GM18519 (cell line): ENCODE results near the gene RPS6KA4.

Experiments
- ATAC-seq: cut with Tn5 transposase; IDR thresholded peaks from one replicate; pipeline ENCODE4 v1.9.1; 2021; ENCODE audit warnings: mild to moderate bottlenecking, moderate library complexity; ENCODE audit not compliant: unreplicated experiment, low FRiP score

Gene RPS6KA4

GRCh38 chr11:64344787-64345186 is 14.2 kb upstream of the RPS6KA4 start:
- ATAC-seq: no peak

GRCh38 chr11:64347193-64347867 is 11.6 kb upstream of the RPS6KA4 start:
- ATAC-seq: no peak

- ATAC-seq: no peak
Measured at GRCh38 chr11:64348383-64349024, 10.5 kb upstream of the RPS6KA4 start.

DNA sequence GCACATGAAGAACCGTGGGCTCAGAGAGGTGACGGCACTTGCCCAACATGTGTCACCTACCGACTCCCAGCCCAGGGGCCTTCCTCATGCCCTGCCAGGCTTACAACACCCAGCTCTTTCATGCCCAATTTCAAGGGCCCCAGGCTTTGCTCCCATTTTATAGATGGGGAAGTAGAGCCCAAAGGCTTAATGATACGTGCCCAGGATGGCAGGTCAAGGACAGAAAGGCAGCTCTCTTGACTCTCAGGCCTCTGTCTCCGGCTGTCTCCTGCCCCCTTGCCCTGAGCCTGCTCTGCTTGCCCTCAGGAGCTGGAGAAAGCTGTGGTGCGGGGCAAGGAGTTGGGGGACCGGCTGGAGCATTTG is 10.0 kb upstream of the RPS6KA4 start:
- no peak for ATAC-seq

DNA sequence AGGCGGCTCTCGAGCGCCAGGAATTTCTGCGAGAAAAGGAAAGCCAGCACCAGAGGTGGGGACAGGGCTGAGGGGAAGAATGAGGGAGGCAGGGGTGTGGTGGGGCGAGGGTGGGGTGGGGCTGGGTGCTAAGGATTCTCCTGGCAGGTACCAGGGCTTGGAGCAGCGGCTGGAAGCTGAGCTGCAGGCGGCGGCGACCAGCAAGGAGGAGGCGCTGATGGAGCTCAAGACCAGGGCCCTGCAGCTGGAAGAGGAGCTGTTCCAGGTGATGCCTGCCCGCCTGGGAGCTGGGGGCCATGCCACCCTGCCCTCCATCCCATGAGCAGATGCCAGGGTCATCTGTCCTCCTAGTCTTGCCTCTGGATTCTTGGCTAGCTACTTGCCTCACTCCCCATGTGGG is 9.6 kb upstream of the RPS6KA4 start:
- no peak for ATAC-seq

DNA sequence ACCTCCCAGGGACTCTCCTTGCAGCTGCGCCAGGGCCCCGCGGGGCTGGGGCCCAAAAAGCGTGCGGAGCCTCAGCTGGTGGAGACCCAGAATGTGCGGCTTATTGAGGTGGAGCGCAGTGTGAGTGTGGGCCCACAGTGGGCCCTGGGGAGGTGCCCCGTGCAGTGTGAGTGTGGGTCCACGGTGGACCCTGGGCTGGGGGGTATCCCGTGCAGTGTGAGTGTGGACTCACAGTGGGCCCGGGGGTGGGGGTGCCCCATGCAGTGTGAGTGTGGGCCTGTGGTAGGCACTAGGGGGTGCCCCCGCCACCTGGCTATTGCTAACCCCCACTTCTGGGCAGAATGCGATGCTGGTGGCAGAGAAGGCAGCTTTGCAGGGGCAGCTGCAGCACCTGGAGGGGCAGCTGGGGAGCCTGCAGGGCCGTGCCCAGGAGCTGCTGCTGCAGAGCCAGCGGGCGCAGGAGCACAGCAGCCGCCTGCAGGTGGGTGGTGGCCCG is 7.8 kb upstream of the RPS6KA4 start:
- no peak for ATAC-seq

DNA sequence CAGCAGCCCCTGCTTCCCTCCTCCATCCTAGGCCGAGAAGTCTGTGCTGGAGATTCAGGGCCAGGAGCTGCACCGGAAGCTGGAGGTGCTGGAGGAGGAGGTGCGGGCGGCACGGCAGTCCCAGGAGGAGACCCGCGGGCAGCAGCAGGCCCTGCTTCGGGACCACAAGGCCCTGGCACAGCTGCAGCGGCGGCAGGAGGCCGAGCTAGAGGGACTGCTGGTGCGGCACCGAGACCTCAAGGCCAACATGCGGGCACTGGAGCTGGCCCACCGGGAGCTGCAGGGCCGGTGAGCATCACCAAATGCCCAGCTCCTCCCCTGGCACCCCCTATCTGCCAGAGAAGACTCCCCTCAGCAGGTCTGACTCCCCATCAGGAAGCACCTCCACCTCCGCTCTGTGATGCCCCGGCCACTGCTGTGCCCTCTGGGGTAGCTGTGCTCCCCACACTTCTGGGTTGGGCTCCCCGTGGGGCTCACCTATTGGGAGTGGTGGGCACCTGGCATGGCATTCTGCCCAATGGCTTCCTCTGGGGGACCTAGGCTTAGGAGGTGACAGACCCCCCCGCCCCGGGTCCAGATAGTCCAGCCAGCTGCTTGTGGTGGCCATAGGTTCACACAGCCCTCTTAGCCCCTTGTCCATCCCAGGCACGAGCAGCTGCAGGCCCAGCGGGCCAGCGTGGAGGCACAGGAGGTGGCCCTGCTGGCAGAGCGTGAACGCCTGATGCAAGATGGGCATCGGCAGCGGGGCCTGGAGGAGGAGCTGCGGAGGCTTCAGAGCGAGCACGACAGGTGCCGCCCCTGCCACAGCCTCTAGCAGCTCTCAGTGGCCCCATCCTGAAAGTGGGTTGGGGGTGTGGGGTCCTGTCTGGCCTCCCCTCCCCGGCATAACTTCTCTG is 6.6 kb upstream of the RPS6KA4 start:
- no peak for ATAC-seq

DNA sequence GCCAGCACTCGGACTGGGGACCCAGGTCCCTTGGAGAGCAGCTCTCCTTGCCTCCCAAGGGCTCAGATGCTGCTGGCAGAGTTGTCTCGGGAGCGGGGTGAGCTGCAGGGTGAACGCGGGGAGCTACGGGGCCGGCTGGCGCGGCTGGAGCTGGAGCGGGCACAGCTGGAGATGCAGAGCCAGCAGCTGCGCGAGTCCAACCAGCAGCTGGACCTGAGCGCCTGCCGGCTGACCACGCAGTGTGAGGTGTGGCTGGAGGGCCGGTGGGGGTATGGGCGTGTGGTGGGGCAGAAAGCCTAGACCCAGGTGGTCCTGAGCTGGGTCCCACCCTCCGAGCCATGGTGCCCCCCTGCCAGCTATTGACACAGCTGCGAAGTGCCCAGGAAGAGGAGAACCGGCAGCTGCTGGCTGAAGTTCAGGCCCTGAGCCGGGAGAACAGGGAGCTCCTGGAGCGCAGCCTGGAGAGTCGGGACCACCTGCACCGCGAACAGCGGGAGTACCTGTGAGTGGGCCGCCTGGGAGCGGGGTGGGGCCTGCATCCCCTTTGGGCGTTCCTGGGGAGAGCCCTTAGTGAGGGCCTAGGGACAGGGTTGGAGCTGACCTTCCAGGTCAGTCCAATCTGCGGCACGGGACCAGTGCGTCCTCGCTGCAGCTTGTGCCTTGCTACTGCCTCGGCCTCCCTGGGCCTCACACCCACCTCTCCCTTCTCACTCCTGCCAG is 5.8 kb upstream of the RPS6KA4 start:
- no peak for ATAC-seq

DNA sequence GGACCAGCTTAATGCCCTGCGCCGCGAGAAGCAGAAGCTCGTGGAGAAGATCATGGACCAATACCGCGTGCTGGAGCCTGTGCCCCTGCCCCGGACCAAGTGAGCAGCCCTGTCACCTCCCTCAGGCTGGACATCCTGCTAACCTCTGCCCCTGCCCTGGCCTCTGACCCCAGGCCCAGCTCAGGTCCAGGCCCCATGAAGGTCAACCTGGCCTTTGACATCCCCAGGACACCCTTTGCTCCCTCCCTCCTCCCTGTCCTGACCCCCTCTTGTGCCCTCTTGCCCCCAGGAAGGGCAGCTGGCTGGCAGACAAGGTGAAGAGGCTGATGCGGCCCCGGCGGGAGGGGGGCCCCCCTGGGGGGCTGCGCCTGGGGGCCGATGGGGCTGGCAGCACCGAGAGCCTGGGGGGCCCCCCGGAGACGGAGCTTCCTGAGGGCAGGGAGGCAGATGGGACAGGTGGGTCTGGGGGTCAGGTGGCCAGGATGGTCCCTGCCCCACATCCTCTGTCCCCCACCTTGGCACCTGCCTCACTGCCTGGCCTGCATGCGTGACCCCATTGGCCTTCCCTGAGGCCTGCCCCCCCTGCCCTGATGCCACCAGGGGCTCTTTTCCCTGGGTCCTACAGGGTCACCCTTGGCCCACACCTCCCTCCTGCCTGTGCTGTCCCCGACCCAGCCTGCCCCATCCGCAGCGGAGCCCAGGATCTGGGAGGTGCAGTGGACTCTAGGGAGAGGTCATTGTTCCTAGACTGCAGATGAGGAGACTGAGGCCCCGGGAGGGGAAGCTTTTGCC is 5.1 kb upstream of the RPS6KA4 start:
- no peak for ATAC-seq

GRCh38 chr11:64355078-64355940 is 3.7 kb upstream of the RPS6KA4 start:
- no peak for ATAC-seq

DNA sequence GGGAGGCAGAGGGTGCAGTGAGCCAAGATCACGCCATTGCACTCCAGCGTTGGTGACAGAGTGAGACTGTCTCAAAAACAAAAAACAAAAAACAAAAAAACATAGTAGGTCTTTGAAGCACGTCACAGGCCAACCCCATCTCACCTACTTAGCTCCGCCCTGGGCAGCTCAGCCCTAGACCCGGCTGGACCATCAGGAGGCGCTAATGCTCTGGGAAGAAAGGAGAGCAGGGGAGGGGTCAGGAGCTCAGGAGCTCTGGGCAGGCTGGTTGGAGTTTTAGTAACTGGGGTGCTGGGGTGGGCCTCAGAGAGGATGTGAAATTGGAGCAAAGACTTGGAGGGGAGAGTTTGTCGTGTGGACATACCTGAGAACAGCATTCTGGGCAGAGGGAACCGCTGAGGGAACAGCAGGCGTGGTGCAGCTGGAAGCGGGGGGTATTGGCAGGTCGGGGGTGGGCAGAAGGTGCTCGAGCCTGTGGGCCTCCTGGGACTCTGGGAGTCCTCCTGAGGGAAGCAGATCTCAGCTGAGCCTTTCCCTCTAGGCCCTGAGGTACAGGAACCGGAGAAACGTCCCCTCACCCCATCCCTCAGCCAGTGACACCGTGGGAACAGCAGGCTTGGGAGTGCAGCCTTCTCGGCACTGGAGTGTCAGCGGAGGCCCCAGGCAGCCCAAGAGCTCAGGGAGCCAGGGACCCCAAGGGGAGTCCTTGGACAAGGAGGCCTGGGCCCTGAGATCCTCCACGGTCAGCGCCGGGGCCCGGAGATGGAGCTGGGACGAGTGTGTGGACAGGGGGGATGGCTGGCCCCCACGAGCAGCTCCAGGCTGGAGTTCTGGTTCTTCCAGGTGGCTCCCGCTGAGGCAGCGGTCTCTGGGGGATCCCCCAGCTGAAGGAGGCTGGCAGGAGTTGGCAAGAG is 2.2 kb upstream of the RPS6KA4 start:
- no peak for ATAC-seq

DNA sequence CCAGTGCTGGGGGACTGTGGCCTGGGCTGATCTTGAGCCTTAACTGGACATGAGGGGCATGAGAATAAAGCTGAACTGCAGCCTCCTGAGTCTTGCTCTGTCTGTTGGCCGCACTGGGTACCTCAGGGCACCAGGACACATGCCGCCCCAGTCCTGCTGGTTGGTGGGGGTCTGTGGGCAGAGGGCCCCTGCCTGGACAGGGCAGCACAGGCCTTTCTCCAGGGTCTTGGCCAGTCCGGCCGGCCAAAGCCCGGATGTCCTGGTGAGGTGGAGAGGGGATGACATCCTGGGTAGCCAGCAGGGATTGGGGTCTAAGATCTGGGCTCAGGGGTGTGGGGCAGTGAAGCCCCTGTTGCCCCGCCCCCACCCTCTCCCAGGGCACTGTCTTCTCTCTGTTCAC is 1.5 kb upstream of the RPS6KA4 start:
- no peak for ATAC-seq

DNA sequence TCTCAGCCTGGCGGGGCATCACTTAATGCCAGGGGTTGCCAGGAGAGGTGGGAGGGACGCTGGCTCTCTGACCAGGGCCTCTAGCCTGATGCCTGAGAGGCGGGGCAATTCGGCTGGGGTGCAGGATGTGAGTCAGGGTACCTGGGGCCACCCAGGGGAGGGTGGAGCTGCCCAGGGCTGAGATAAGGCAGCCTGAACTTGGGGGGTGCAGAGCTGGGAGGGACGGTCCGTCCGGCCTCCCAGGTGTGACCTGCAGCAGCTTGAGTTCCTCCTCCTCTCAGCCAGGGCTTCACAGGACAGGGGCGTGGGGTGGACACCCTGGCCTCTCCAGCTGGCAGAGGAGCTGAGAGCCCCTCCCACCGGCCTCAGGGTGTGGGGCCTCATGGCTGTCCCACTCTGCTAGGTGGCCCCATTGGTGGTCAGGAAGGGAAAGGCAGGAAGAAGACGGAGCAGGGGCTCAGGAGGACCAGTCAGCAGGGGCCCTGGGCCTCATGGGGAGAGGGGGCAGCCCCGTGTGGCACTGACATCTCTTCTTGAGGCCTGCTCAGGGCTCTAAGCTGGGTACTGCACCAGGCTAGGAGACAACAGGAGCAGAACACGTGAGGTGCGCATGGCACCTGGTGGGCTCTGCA is 942 bp upstream of the RPS6KA4 start:
- no peak for ATAC-seq

DNA sequence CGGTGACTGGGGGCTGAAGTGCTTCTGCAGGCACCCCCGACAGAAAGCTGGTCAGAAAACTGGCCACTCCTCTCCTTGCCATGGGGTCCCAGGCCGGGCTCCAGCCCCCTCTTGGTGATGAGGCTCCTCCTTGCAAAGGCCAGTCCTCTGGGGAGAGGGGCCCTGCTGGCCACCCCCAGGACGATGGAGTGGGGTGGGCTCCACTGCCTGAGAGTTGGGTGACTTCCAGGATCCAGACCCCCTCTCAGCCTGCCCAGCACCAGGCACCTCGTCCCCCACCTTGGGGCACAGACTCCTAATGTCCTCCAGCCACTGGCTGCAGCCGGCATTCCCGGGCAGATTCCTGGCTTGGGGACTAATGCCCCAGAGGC is 441 bp upstream of the RPS6KA4 start:
- no peak for ATAC-seq

DNA sequence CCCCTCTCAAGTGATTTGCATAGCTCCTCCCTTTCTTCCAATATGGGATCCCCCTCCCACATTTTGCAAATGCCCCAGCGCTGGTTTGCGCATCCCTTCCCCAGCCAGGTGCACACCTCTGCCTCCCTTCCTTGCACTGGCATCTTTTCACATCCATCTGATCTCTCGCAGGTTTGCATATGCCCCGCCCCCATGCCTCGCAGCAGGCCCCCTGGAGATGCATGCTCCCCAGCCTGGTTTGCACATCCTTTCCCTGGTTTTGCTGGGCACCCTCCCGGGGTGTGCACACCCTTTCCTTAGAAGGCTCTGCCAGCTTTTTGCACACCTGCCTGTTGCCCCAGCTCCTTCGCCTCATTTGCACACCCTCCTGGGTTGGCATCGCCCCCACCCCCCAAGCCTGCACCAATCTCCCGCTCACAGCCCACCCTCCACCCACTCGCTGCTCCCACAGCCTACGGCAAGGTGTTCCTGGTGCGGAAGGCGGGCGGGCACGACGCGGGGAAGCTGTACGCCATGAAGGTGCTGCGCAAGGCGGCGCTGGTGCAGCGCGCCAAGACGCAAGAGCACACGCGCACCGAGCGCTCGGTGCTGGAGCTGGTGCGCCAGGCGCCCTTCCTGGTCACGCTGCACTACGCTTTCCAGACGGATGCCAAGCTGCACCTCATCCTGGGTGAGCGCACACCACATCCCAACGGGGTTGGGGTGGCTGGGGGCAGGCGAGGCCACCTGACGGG is 917 bp downstream of the RPS6KA4 start:
- ATAC-seq: no peak

- no peak for ATAC-seq
Measured at GRCh38 chr11:64360448-64360921, 1.5 kb downstream of the RPS6KA4 start.

DNA sequence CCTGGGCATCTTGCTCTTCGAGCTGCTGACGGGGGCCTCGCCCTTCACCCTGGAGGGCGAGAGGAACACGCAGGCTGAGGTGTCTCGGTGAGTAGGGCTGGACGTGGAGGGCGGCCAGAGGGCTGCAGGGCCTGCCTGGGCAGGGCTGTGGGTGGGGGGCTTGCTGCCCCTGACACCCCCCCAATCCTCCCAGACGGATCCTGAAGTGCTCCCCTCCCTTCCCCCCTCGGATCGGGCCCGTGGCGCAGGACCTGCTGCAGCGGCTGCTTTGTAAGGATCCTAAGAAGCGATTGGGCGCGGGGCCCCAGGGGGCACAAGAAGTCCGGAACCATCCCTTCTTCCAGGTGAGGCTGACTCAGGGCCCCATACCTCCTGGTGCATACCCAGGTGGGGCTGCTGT is 2.7 kb downstream of the RPS6KA4 start:
- ATAC-seq: no peak
